Mammary epithelial cell (primary cell): Measurements from ENCODE around the gene ERAS.

Source experiments
- EZH2 ChIP-seq: IDR thresholded peaks from 2 replicates; pipeline ENCODE4 v1.6.1; 2012; ENCODE audit warnings: low read length, inconsistent platforms, borderline replicate concordance
- TF ChIP-seq, protein P1 (sequence below), 2 donors: IDR thresholded peaks in 1 of 2; conservative IDR thresholded peaks in 1 of 2; 2 replicates each; pipeline ENCODE4 v1.5.1; 2011 to 2012; ENCODE audit warnings: inconsistent platforms in 2 of 2, low read length in 2 of 2, mild to moderate bottlenecking in 2 of 2, control low read depth in 1 of 2, low read depth in 1 of 2; ENCODE audit not compliant: insufficient read depth in 1 of 2; ENCODE audit errors: extremely low read depth in 1 of 2

DNA sequence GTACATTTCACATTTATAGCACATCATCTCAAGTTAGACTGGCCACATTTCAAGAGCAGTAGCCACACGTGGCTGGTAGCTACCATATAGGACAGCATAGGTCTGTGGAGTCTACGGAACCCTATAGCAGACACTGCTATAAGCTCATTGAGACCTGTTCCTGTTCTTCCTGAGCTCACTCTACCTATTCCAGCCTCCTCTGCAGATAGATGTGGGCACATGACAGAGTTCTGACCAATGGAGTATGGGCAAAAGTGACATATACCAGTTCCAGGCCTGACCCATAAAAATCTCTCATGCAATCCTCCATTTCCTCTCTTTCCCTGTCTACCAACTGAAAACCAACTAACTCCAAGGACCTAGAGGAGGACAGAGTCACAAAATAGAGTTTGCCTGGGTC lies 28.0 kb upstream of the ERAS start:
- TF ChIP-seq, protein P1, sequence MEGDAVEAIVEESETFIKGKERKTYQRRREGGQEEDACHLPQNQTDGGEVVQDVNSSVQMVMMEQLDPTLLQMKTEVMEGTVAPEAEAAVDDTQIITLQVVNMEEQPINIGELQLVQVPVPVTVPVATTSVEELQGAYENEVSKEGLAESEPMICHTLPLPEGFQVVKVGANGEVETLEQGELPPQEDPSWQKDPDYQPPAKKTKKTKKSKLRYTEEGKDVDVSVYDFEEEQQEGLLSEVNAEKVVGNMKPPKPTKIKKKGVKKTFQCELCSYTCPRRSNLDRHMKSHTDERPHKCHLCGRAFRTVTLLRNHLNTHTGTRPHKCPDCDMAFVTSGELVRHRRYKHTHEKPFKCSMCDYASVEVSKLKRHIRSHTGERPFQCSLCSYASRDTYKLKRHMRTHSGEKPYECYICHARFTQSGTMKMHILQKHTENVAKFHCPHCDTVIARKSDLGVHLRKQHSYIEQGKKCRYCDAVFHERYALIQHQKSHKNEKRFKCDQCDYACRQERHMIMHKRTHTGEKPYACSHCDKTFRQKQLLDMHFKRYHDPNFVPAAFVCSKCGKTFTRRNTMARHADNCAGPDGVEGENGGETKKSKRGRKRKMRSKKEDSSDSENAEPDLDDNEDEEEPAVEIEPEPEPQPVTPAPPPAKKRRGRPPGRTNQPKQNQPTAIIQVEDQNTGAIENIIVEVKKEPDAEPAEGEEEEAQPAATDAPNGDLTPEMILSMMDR (conservative IDR thresholded peaks at IDR 0.05 in 1 of 2, IDR thresholded peaks at IDR 0.05 in 1 of 2; ENCODE audit: extremely low read depth in 1 of 2, insufficient read depth in 1 of 2, low read depth in 1 of 2, low read length in 2 of 2) = no peak
- TF ChIP-seq EZH2 = no peak
